AG04450 (cell line): ENCODE results near the gene MED12L. TPM values are rescaled to one million over a fixed set of nuclear protein-coding genes. Genes with fewer than 3 reads are reported as not detected.
"Not testable (repeated sequence)": the region's sequence is repeated elsewhere in the genome, so short reads cannot be mapped to it uniquely, and the experiment has no call there.

Experiments
- CTCF ChIA-PET: fragments of 300-600, 350-600 bp; formaldehyde crosslinking; extraction: SDS; loops from one replicate; lab custom pipeline; 2022; ENCODE audit warnings: antibody characterized with exemption, inconsistent platforms; lab: Charles Lee
- POLR2A ChIA-PET: fragments of 350-600 bp; formaldehyde crosslinking; extraction: SDS; loops from one replicate; lab custom pipeline; 2021; ENCODE audit warnings: antibody characterized with exemption, inconsistent platforms; lab: Yijun Ruan, JAX
- DNase-seq: peaks from one replicate; pipeline ENCODE4 v3.0.0-alpha.2; 2011; ENCODE audit warnings: low read depth, low spot score
- H3K27ac ChIP-seq: one replicate; pipeline ENCODE4 v1.5.1; 2012; ENCODE audit warnings: low read depth, low read length, control low read depth
- H3K27me3 ChIP-seq: one replicate; pipeline ENCODE4 v1.6.0; 2012; ENCODE audit warnings: low read length; ENCODE audit not compliant: control insufficient read depth, insufficient read depth
- H3K4me3 ChIP-seq: 2 replicates; pipeline ENCODE4 v1.5.1; 2011; ENCODE audit warnings: mild to moderate bottlenecking, low read depth, low read length, control low read depth
- H3K9me3 ChIP-seq: 2 replicates; pipeline ENCODE4 v1.5.1; 2012; ENCODE audit warnings: low read length; ENCODE audit not compliant: control insufficient read depth, insufficient read depth
- polyA plus RNA-seq: library from polyadenylated mRNA; depleted of rRNA; stranded (reverse); fragments of >200 nt; gene quantifications from 2 replicates; pipeline ENCODE4 v1.2.3, GENCODE V29; 2011
- TF ChIP-seq, protein P1 (sequence below): IDR thresholded peaks from 2 replicates; pipeline ENCODE4 v1.5.1; 2011; ENCODE audit warnings: low read depth, low read length, control low read depth, inconsistent platforms

The MED12L gene
- polyA plus RNA-seq, 1 experiment = 0.26 TPM

DNA sequence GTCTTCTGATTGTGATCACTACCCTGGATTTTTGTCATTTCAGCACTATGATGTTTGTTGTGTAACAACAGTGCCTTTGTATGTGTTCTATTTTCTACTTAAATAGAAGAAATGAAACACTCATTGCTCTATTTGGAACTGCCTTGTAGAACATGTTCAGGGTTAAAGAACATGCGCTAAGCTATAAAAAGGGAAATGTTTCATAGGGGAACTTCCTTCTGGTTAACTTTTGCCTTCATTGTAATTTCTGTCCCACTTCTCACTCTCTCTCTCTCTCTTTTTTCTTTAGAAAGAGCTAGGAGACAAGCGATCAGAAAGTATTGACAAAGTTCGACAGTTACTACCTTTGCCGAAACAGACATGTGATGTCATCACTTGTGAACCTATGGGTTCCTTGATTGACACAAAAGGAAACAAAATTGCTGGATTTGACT lies 299.3 kb downstream of the MED12L start, which contains the start of gene P2RY12:
P2RY12 (minus strand) TSS at position 13 of the 434 bp plus-strand sequence. CDS start 45,908 bp downstream, outside the sequence.
- CTCF ChIA-PET = interaction anchor here (0.9 to 1.0 kb wide), 2 partner anchors 24 to 59 kb away, joined by 3 read pairs; no protein-coding TSS in a partner anchor
- H3K27me3 ChIP-seq = no peaks in the 10 kb centered on the region
- DNase-seq = no peak
- no peaks in the 10 kb centered on the region for H3K9me3 ChIP-seq
- H3K27ac ChIP-seq = no peak within 1 kb of the TSS
- TF ChIP-seq, protein P1, sequence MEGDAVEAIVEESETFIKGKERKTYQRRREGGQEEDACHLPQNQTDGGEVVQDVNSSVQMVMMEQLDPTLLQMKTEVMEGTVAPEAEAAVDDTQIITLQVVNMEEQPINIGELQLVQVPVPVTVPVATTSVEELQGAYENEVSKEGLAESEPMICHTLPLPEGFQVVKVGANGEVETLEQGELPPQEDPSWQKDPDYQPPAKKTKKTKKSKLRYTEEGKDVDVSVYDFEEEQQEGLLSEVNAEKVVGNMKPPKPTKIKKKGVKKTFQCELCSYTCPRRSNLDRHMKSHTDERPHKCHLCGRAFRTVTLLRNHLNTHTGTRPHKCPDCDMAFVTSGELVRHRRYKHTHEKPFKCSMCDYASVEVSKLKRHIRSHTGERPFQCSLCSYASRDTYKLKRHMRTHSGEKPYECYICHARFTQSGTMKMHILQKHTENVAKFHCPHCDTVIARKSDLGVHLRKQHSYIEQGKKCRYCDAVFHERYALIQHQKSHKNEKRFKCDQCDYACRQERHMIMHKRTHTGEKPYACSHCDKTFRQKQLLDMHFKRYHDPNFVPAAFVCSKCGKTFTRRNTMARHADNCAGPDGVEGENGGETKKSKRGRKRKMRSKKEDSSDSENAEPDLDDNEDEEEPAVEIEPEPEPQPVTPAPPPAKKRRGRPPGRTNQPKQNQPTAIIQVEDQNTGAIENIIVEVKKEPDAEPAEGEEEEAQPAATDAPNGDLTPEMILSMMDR = no peak
- H3K4me3 ChIP-seq = no peak within 1 kb of the TSS
- POLR2A ChIA-PET = no interaction called here

DNA sequence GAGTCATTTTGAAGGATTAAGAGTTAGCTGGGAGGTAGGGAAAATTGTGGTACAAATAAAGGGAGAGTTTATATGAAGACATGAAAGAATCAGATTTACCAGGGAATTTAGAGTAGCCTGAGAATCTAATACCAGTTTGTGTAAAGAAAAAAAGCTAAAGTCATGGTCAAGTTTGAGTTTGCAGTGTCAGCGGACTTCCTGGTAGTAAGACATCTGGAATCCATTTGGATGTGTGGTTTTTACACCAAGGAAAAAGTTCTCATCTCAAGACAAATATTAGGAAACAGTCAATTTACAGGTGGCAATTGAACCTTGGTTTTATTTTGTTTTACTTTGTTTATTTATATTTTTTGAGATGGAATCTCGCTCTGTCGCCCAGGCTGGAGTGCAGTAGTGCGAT lies 300.6 kb downstream of the MED12L start:
- DNase-seq = no peak
- no peak overlapping the region for H3K4me3 ChIP-seq
- no peaks in the 10 kb centered on the region for H3K9me3 ChIP-seq
- POLR2A ChIA-PET = interaction anchor here (0.6 kb wide), 1 partner anchor 194 kb away, joined by 5 read pairs; no protein-coding TSS in a partner anchor
- CTCF ChIA-PET = no interaction called here
- TF ChIP-seq, protein P1 = no peak
- no peaks in the 10 kb centered on the region for H3K27me3 ChIP-seq
- no peak overlapping the region for H3K27ac ChIP-seq

DNA sequence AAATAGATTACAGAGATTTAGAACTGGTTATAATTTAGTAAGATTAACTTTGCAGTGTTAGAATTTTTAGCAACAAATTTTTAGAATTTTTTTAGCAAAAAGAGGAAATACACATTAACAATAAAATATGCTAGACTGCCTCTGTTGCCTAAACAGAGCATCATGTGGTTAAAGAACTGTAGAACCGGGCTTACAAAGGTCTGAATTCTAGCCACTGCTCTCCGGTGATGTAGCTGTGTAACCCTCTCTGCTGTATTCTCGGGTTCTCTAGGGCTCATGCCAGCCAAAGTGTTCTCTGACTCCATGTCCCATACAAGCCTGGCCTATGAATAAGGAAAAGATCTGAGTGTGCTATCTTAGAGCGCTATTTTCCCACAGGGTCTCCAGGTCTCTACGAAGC lies 302.0 kb downstream of the MED12L start:
- Histone ChIP-seq H3K27me3 (no peaks in the 10 kb centered on the region), H3K27ac (no peak overlapping the region), H3K4me3 (no peak overlapping the region), H3K9me3 (no peaks in the 10 kb centered on the region)
- no peak for DNase-seq
- ChIA-PET CTCF (interaction anchor here (1.6 kb wide), 1 partner anchor 8 kb away, joined by 8 read pairs; no protein-coding TSS in a partner anchor), POLR2A (no interaction called here)
- TF ChIP-seq, protein P1 = no peak

DNA sequence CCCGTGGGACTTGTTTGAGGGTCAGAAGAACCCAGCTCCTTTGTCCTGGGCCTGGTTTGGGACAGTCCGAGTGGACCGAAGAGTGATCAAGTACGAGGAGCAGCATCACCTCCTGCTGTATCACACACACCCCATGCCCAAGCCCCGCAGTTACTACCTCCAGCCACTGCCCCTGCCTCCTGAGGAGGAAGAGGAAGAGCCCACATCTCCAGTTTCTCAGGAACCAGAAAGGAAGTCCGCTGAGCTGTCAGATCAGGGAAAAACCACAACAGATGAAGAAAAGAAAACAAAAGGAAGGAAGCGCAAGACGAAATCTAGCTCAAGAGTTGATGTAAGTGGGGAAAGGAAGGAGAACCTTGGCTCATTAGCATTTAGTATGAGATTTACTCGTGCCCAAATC lies 302.4 kb downstream of the MED12L start:
- POLR2A ChIA-PET = no interaction called here
- Histone ChIP-seq H3K27me3 (no peaks in the 10 kb centered on the region), H3K4me3 (no peak overlapping the region), H3K27ac (no peak overlapping the region), H3K9me3 (no peaks in the 10 kb centered on the region)
- CTCF ChIA-PET = interaction anchor here (1.6 kb wide), 1 partner anchor 9 kb away, joined by 8 read pairs; no protein-coding TSS in a partner anchor
- DNase-seq = no peak
- TF ChIP-seq, protein P1 = no peak

DNA sequence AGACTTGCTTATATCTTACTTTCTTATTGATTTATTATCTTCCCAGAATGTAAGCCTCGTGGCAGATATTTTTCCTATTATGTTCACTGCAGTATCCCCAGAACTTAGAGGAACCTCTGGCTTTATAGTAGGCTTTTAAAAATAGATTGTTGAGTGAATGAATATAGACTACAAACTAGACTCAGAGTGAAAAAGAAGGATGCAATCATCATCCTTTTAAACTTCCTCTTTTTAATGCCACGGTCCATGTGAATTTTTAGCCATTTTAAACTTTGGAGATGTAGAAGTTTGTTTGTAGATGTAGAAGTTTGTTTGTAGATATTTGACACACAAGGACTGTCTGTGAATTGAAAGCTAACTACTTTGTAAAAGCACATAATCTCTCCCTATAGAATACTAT lies 306.3 kb downstream of the MED12L start:
- Histone ChIP-seq H3K27me3 (no peaks in the 10 kb centered on the region), H3K4me3 (no peak overlapping the region), H3K9me3 (no peaks in the 10 kb centered on the region), H3K27ac (no peak overlapping the region)
- no peak for DNase-seq
- TF ChIP-seq, protein P1 = no peak
- CTCF ChIA-PET = no interaction called here
- POLR2A ChIA-PET = no interaction called here

DNA sequence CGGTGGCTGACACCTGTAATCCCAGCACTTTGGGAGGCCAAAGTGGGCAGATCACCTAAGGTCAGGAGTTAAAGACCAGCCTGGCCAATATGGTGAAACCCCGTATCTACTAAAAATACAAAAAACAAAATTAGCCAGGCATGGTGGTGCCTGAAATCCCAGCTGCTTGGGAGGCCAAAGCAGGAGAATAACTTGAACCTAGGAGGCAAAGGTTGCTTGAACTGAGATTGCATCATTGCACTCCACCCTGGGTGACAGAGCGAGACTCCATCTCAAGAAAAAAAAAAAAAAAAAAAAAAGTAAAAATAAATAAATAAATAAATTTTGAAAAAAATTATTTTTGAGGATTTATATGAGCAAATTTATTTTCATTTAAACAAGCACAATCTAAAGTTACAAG lies 306.7 kb downstream of the MED12L start:
- H3K27me3 ChIP-seq, H3K9me3 ChIP-seq, DNase-seq, H3K4me3 ChIP-seq, CTCF ChIA-PET, H3K27ac ChIP-seq, POLR2A ChIA-PET: not testable (repeated sequence)
